GM12878 (cell line): ENCODE measurements around the gene TRMU. TPM values are rescaled to one million over a fixed set of nuclear protein-coding genes. Genes with fewer than 3 reads are reported as not detected.

Source experiments
- ATAC-seq: fragments of 200-7000 bp; cut with Tn5 transposase; 3 replicates; pipeline ENCODE4 v1.9.1; 2020; ENCODE audit warnings: mild to moderate bottlenecking, moderate library complexity
- BruUV-seq: library from RNA; stranded (reverse); fragments of 400-500 nt; replicated peaks from 2 replicates; lab custom pipeline; 2021; lab: Mats Ljungman, UMichigan
- CTCF ChIA-PET: fragments of 300-600 bp; sonication (Branson Sonifier 250); formaldehyde crosslinking; extraction: SDS; loops from one replicate; lab custom pipeline; 2021; ENCODE audit warnings: inconsistent platforms; lab: Yijun Ruan, JAX
- POLR2A ChIA-PET: fragments of 350-600 bp; formaldehyde crosslinking; extraction: SDS; loops from one replicate; lab custom pipeline; 2021; ENCODE audit warnings: inconsistent platforms; lab: Charles Lee
- RAD21 ChIA-PET: fragments of 300-600 bp; sonication (Branson Sonifier 250); formaldehyde crosslinking; loops from one replicate; lab custom pipeline; 2023; ENCODE audit warnings: antibody characterized with exemption; ENCODE audit not compliant: unreplicated experiment; lab: Charles Lee
- SMC1A ChIA-PET: fragments of 300-600 bp; sonication (Branson Sonifier 250); formaldehyde crosslinking; loops from one replicate; lab custom pipeline; 2023; ENCODE audit not compliant: unreplicated experiment, uncharacterized antibody; lab: Charles Lee
- DNase-seq: peaks from one replicate; pipeline ENCODE4 v3.0.0-alpha.2; 2011; ENCODE audit warnings: low read depth, low spot score
- FAIRE-seq: peaks from 3 replicates; lab custom pipeline; 2011; peaks lifted over from hg19 to GRCh38; lab: Jason Lieb, UNC
- H2AFZ ChIP-seq: 2 replicates; pipeline ENCODE4 v1.6.0; 2011; ENCODE audit warnings: low read depth, low read length, control low read depth; ENCODE audit not compliant: control insufficient read depth
- H3K27ac ChIP-seq: 2 replicates; pipeline ENCODE4 v1.5.1; 2011; ENCODE audit warnings: control low read depth; ENCODE audit not compliant: control insufficient read depth, insufficient read depth
- H3K27me3 ChIP-seq, 2 experiments: replicated peaks in 1 of 2; 2 replicates each; pipeline versions ENCODE4 v1.6.0 to v1.6.1; 2011; ENCODE audit warnings: low read length in 1 of 2; ENCODE audit not compliant: control insufficient read depth in 2 of 2, insufficient read depth in 2 of 2
- H3K36me3 ChIP-seq, 2 experiments: 2 replicates each; pipeline ENCODE4 v1.5.1; 2011; ENCODE audit warnings: low read length in 1 of 2; ENCODE audit not compliant: control insufficient read depth in 2 of 2, insufficient read depth in 2 of 2
- H3K4me1 ChIP-seq: 2 replicates; pipeline ENCODE4 v1.6.1; 2011; ENCODE audit warnings: mild to moderate bottlenecking, low read length, moderate library complexity, mixed read lengths; ENCODE audit not compliant: control insufficient read depth, insufficient read depth
- H3K4me2 ChIP-seq: 2 replicates; pipeline ENCODE4 v1.6.0; 2011; ENCODE audit warnings: control low read depth; ENCODE audit not compliant: control insufficient read depth, insufficient read depth
- H3K4me3 ChIP-seq: fragments of 200-600 bp; sonication (generic); 2 replicates; pipeline ENCODE4 v1.5.1; 2016
- H3K79me2 ChIP-seq: 2 replicates; pipeline ENCODE4 v1.6.0; 2011; ENCODE audit warnings: low read length; ENCODE audit not compliant: control insufficient read depth, insufficient read depth
- H3K9ac ChIP-seq: 2 replicates; pipeline ENCODE4 v1.8.0; 2011; ENCODE audit warnings: low read length, control low read depth, mixed read lengths; ENCODE audit not compliant: control insufficient read depth, insufficient read depth
- H3K9me3 ChIP-seq: replicated peaks from 3 replicates; pipeline ENCODE4 v1.5.1; 2011; ENCODE audit warnings: mild to moderate bottlenecking, low read length; ENCODE audit not compliant: control insufficient read depth, insufficient read depth
- H4K20me1 ChIP-seq: 2 replicates; pipeline ENCODE4 v1.6.0; 2011; ENCODE audit not compliant: control insufficient read depth, insufficient read depth
- BRCA1 ChIP-seq: IDR thresholded peaks from 2 replicates; pipeline ENCODE4 v1.6.1; 2011; ENCODE audit warnings: low read depth, low read length, improper control_type of control experiment
- ESRRA ChIP-seq: IDR thresholded peaks from 2 replicates; pipeline ENCODE4 v1.6.1; 2012; ENCODE audit warnings: mild to moderate bottlenecking, low read length, improper control_type of control experiment
- FOXK2 ChIP-seq: fragments of 450-650 bp; IDR thresholded peaks from 2 replicates; pipeline ENCODE4 v1.6.1; 2017; ENCODE audit warnings: mild to moderate bottlenecking, moderate library complexity
- RELA ChIP-seq: fragments of 450-650 bp; IDR thresholded peaks from 2 replicates; pipeline ENCODE4 v1.8.0; 2014; ENCODE audit warnings: borderline replicate concordance; ENCODE audit not compliant: partially characterized antibody
- ZBED1 ChIP-seq: IDR thresholded peaks from 2 replicates; pipeline ENCODE4 v1.6.1; 2016; ENCODE audit warnings: borderline replicate concordance
- WGBS: methylation state at CpG from one replicate; pipeline ENCODE4 v1.1.6; 2016; ENCODE audit warnings: low lambda C conversion rate; ENCODE audit not compliant: insufficient replicate concordance, insufficient coverage; ENCODE audit errors: missing lambda C conversion rate; 5-methylcytosine and 5-hydroxymethylcytosine counted together
- in situ Hi-C: fragments of 300-500 bp; cut with MboI; formaldehyde crosslinking; loops from 9 replicates; pipeline ENCODE4 v1.14.3; 2018; ENCODE audit warnings: mixed read lengths
- intact Hi-C: fragments of 100-400 bp; cut with micrococcal nuclease; formaldehyde crosslinking; loops from one replicate; pipeline ENCODE4 v1.14.2; 2022; ENCODE audit not compliant: unreplicated experiment
- polyA plus RNA-seq, 11 experiments: library from polyadenylated mRNA; depleted of rRNA in 4 of 11; unstranded in 6 of 11; stranded (reverse) in 5 of 11; fragments of >200 nt; fragmentation: Nextera tagmentation in 4 of 11; fragmentation: Illumina TruSeq in 1 of 11; extraction: Ambion mirVana in 4 of 11; extraction: Trizol in 1 of 11; gene quantifications; 1 replicate in 1 of 11; 2 replicates in 10 of 11; pipeline versions ENCODE4 v1.2.1 to v1.2.3, GENCODE V29; 2011 to 2016; ENCODE audit warnings: inconsistent platforms in 2 of 11, missing spikeins in 2 of 11, low read depth in 1 of 11
- total RNA-seq, 4 experiments: library from RNA; depleted of rRNA in 3 of 4; stranded (reverse); fragments of >200 nt in 3 of 4; fragmentation: Illumina TruSeq in 1 of 4; extraction: Trizol in 1 of 4; gene quantifications; 2 replicates each; pipeline versions ENCODE4 v1.2.1 to v1.2.3, GENCODE V29; 2013 to 2021
- TF ChIP-seq, protein P1 (sequence below): IDR thresholded peaks from 2 replicates; pipeline ENCODE4 v1.6.1; 2012; ENCODE audit warnings: low read length, inconsistent platforms
- TF ChIP-seq, protein P2 (sequence below): IDR thresholded peaks from 2 replicates; pipeline ENCODE4 v1.6.1; 2011; ENCODE audit warnings: borderline replicate concordance, low read depth, mild to moderate bottlenecking, moderate library complexity, mixed read lengths, low read length; ENCODE audit not compliant: insufficient read depth; ENCODE audit errors: extremely low read length

Gene TRMU
- total and polyA plus RNA-seq, 10 of the 15 experiments (the other 5 are each of a cell fraction or from before 2014, with no cell fraction given), result 3.5 to 57.0 (median 44.0) TPM

DNA sequence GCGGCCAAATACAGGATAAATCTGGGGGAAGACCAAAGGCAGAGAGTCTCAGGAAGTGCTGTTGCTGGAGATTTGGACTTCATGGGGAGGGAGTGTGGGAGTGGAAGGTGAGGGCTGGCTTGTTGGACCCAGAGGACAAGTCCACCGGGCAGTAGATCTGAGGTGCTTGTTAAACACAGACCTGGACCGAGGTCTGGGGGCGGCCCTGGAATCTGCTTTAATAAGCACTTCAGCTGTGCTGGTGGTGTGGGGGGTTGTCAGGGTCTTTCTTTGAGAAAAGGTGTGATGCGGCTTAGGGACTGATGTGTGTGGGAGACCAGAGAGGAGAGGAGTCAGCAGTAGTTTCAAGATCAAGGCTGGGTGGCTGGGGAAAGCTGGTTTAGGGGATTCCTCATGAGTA lies 4.4 kb downstream of the TRMU start:
- TF ChIP-seq ZBED1, result no peak
- TF ChIP-seq, protein P1, sequence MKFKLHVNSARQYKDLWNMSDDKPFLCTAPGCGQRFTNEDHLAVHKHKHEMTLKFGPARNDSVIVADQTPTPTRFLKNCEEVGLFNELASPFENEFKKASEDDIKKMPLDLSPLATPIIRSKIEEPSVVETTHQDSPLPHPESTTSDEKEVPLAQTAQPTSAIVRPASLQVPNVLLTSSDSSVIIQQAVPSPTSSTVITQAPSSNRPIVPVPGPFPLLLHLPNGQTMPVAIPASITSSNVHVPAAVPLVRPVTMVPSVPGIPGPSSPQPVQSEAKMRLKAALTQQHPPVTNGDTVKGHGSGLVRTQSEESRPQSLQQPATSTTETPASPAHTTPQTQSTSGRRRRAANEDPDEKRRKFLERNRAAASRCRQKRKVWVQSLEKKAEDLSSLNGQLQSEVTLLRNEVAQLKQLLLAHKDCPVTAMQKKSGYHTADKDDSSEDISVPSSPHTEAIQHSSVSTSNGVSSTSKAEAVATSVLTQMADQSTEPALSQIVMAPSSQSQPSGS, result no peak
- TF ChIP-seq ESRRA, result no peak
- TF ChIP-seq, protein P2, sequence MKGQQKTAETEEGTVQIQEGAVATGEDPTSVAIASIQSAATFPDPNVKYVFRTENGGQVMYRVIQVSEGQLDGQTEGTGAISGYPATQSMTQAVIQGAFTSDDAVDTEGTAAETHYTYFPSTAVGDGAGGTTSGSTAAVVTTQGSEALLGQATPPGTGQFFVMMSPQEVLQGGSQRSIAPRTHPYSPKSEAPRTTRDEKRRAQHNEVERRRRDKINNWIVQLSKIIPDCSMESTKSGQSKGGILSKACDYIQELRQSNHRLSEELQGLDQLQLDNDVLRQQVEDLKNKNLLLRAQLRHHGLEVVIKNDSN, result no peak
- no peak for TF ChIP-seq RELA
- TF ChIP-seq FOXK2, result no peak
- TF ChIP-seq BRCA1, result no peak
- DNase-seq (no peak), ATAC-seq (no peak), FAIRE-seq (no peak)
- H3K4me3 ChIP-seq, result no peak overlapping the region
- H3K36me3 ChIP-seq, result peaks cover 8 to 46% of the 10 kb centered on the region in 2 experiments
- H3K9me3 ChIP-seq, result no peaks in the 10 kb centered on the region
- peaks cover 3% of the 10 kb centered on the region; the same call in 1 of the 2 replicates for H3K4me1 ChIP-seq
- no peak overlapping the region for H3K9ac ChIP-seq
- H3K4me2 ChIP-seq, result no peak overlapping the region
- ChIA-PET POLR2A (no interaction called here), CTCF (interaction anchor here (2.1 kb wide), 1 partner anchor 28 kb away, joined by 7 read pairs; no protein-coding TSS in a partner anchor), RAD21 (interaction anchor here (0.5 kb wide), 1 partner anchor 10 kb away, joined by 3 read pairs; no protein-coding TSS in a partner anchor), SMC1A (no interaction called here)
- no TSS peak for BruUV-seq
- in situ Hi-C loops (no loop called here), intact Hi-C loops (no loop called here)
- WGBS, result 97% methylated on average over 5 of the region's 5 CpGs
- no peaks in the 10 kb centered on the region for H4K20me1 ChIP-seq
- H3K27ac ChIP-seq, result no peak overlapping the region
- peaks cover 31% of the 10 kb centered on the region for H3K79me2 ChIP-seq
- no peaks in the 10 kb centered on the region for H3K27me3 ChIP-seq
- no peak overlapping the region for H2AFZ ChIP-seq
